HG03159 (cell line): ENCODE measurements around the gene GPR37L1.
"Not testable (repeated sequence)": the region's sequence is repeated elsewhere in the genome, so short reads cannot be mapped to it uniquely, and the experiment has no call there.

Experiments
- ATAC-seq: cut with Tn5 transposase; IDR thresholded peaks from one replicate; pipeline ENCODE4 v1.9.1; 2021; ENCODE audit warnings: mild to moderate bottlenecking, moderate library complexity; ENCODE audit not compliant: unreplicated experiment

GPR37L1 gene

GRCh38 chr1:202133001-202133400 is 10.3 kb downstream of the GPR37L1 start:
- no peak for ATAC-seq

GRCh38 chr1:202133496-202133895 is 10.8 kb downstream of the GPR37L1 start:
- ATAC-seq = no peak

- no peak for ATAC-seq
These were observed 11.3 kb downstream of the GPR37L1 start for GRCh38 chr1:202133989-202134388.

- ATAC-seq = no peak
These were observed 12.0 kb downstream of the GPR37L1 start for GRCh38 chr1:202134645-202135172.

GRCh38 chr1:202135221-202135721 is 12.6 kb downstream of the GPR37L1 start:
- no peak for ATAC-seq

- no peak for ATAC-seq
These were observed 18.1 kb downstream of the GPR37L1 start for GRCh38 chr1:202140833-202141232.

GRCh38 chr1:202141468-202141867 is 18.8 kb downstream of the GPR37L1 start:
- not testable (repeated sequence) for ATAC-seq

- peak; percentile 28 for ATAC-seq
These were observed 20.5 kb downstream of the GPR37L1 start for GRCh38 chr1:202143011-202143767.

GRCh38 chr1:202143768-202144401 is 21.2 kb downstream of the GPR37L1 start:
- peak; percentile 41 for ATAC-seq

GRCh38 chr1:202144402-202145067 is 21.8 kb downstream of the GPR37L1 start, which contains the start of gene ARL8A:
Gene ARL8A, minus strand, starts transcription at chr1:202144737. Its CDS starts 165 bp downstream, at chr1:202144572.
- ATAC-seq = peak; percentile 51

GRCh38 chr1:202145068-202145743 is 22.5 kb downstream of the GPR37L1 start:
- ATAC-seq = no peak

GRCh38 chr1:202145744-202146140 is 23.0 kb downstream of the GPR37L1 start:
- ATAC-seq = not testable (repeated sequence)

GRCh38 chr1:202146279-202146678 is 23.6 kb downstream of the GPR37L1 start:
- no peak for ATAC-seq

- no peak for ATAC-seq
These were observed 24.3 kb downstream of the GPR37L1 start for GRCh38 chr1:202146993-202147392.

- no peak for ATAC-seq
These were observed 25.7 kb downstream of the GPR37L1 start for GRCh38 chr1:202148391-202148790.

- no peak for ATAC-seq
These were observed 26.8 kb downstream of the GPR37L1 start for GRCh38 chr1:202149566-202149965.

- ATAC-seq = no peak
These were observed 27.5 kb downstream of the GPR37L1 start for GRCh38 chr1:202150187-202150586.

GRCh38 chr1:202150602-202151001 is 27.9 kb downstream of the GPR37L1 start:
- ATAC-seq = no peak

- ATAC-seq = no peak
These were observed 28.3 kb downstream of the GPR37L1 start for GRCh38 chr1:202151045-202151444.

GRCh38 chr1:202152399-202152798 is 29.7 kb downstream of the GPR37L1 start:
- no peak for ATAC-seq

- no peak for ATAC-seq
These were observed 30.6 kb downstream of the GPR37L1 start for GRCh38 chr1:202153284-202153683.
